ENCODE data around the gene ADAMTS3. TPM values are rescaled to one million over a fixed set of nuclear protein-coding genes. Genes with fewer than 3 reads are reported as not detected.

The ADAMTS3 gene
- total RNA-seq, 6 experiments from 2014 or later, result 0.03 to 0.19 TPM; not detected in 4

- no peak overlapping the region for H3K27ac Mint-ChIP-seq
These were observed 313.8 kb downstream of the ADAMTS3 start for GRCh38 chr4:72255269-72255668.

GRCh38 chr4:72243641-72244040 lies 325.4 kb downstream of the ADAMTS3 start:
- TF ChIP-seq CTCF (IDR thresholded peaks at IDR 0.05), result no peak
- H3K36me3 Mint-ChIP-seq (ENCODE audit: low read depth), result no peaks in the 10 kb centered on the region
- no peaks in the 10 kb centered on the region for H3K4me1 Mint-ChIP-seq (ENCODE audit: low read depth)
- DNase-seq, result no peak
- H3K27ac Mint-ChIP-seq, result no peak overlapping the region
- no peaks in the 10 kb centered on the region for H3K27me3 Mint-ChIP-seq (ENCODE audit: insufficient read depth)
- H3K9me3 Mint-ChIP-seq, result no peaks in the 10 kb centered on the region
- no peak overlapping the region for H3K4me3 Mint-ChIP-seq

More at GRCh38 chr4:72255269-72255668, 313.8 kb downstream of the ADAMTS3 start:
- Mint-ChIP-seq H3K9me3 (peaks cover 18% of the 10 kb centered on the region), H3K4me3 (no peak overlapping the region), H3K27me3 (ENCODE audit: insufficient read depth) (no peaks in the 10 kb centered on the region), H3K36me3 (ENCODE audit: low read depth) (peaks cover 6% of the 10 kb centered on the region; the same call in 1 of the 2 replicates), H3K4me1 (ENCODE audit: low read depth) (no peaks in the 10 kb centered on the region)
- no peak for TF ChIP-seq CTCF (IDR thresholded peaks at IDR 0.05)
- no peak for DNase-seq

- no peak overlapping the region for H3K27ac Mint-ChIP-seq
- no peaks in the 10 kb centered on the region for H3K4me1 Mint-ChIP-seq (ENCODE audit: low read depth)
- no peaks in the 10 kb centered on the region for H3K27me3 Mint-ChIP-seq (ENCODE audit: insufficient read depth)
- TF ChIP-seq CTCF (IDR thresholded peaks at IDR 0.05), result no peak
- no peaks in the 10 kb centered on the region for H3K36me3 Mint-ChIP-seq (ENCODE audit: low read depth)
- H3K9me3 Mint-ChIP-seq, result no peaks in the 10 kb centered on the region; the same call in 1 of the 2 replicates
- DNase-seq, result no peak
- no peak overlapping the region for H3K4me3 Mint-ChIP-seq
These were observed 329.4 kb downstream of the ADAMTS3 start for GRCh38 chr4:72239487-72240116.

Measured in HFFc6 (cell line).